ENCODE data around the gene MRPS5. TPM values are rescaled to one million over a fixed set of nuclear protein-coding genes. Genes with fewer than 3 reads are reported as not detected.
"Not testable (repeated sequence)": the region's sequence is repeated elsewhere in the genome, so short reads cannot be mapped to it uniquely, and the experiment has no call there.

Gene MRPS5
- total RNA-seq, 2 experiments from 2014 or later, result 83.8 to 84.8 TPM

DNA sequence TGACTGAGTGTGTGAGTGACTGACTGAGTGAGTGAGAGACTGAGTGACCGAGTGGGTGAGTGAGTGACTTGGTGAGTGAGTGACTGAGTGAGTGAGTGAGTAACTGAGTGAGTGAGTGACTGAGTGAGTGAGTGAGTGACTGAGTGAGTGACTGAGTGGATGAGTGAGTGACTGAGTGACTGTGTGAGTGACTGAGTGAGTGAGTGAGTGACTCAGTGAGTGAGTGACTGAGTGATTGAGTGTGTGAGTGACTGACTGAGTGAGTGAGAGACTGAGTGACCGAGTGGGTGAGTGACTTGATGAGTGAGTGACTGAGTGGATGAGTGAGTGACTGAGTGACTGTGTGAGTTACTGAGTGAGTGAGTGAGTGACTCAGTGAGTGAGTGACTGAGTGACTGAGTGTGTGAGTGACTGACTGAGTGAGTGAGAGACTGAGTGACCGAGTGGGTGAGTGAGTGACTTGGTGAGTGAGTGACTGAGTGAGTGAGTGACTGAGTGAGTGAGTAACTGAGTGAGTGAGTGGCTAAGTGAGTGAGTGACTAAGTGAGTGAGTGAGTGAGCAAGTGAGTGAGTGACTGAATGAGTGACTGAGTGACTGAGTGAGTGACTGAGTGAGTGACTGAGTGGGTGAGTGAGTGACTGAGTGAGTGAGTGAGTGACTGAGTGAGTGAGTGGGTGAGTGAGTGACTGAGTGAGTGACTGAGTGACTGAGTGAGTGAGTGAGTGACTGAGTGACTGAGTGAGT is 83.6 kb downstream of the MRPS5 start:
- Mint-ChIP-seq H3K4me1 (peaks cover 56% of the 10 kb centered on the region), H3K9me3 (peaks cover 21% of the 10 kb centered on the region), H3K36me3 (peaks cover 20% of the 10 kb centered on the region), H3K27ac (peak overlapping the region; percentile 17)
- H3K4me3 Mint-ChIP-seq, H3K27me3 Mint-ChIP-seq, DNase-seq: not testable (repeated sequence)

DNA sequence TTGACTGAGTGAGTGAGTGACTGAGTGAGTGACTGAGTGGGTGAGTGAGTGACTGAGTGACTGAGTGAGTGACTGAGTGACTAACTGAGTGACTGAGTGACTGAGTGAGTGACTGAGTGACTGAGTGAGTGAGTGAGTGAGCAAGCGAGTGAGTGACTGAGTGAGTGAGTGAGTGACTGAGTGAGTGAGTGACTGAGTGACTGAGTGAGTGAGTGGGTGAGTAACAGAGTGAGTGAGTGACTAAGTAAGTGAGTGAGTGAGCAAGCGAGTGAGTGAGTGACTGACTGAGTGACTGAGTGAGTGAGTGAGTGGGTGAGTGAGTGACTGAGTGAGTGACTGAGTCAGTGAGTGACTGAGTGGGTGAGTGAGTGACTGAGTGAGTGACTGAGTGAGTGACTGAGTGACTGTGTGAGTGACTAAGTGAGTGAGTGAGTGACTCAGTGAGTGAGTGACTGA is 84.2 kb downstream of the MRPS5 start:
- H3K27ac Mint-ChIP-seq, result peak overlapping the region; percentile 17
- H3K4me1 Mint-ChIP-seq, result peaks cover 51% of the 10 kb centered on the region
- DNase-seq, result no peak
- H3K4me3 Mint-ChIP-seq, result no peak overlapping the region
- peaks cover 20% of the 10 kb centered on the region for H3K36me3 Mint-ChIP-seq
- no peaks in the 10 kb centered on the region for H3K27me3 Mint-ChIP-seq
- H3K9me3 Mint-ChIP-seq, result peaks cover 21% of the 10 kb centered on the region

DNA sequence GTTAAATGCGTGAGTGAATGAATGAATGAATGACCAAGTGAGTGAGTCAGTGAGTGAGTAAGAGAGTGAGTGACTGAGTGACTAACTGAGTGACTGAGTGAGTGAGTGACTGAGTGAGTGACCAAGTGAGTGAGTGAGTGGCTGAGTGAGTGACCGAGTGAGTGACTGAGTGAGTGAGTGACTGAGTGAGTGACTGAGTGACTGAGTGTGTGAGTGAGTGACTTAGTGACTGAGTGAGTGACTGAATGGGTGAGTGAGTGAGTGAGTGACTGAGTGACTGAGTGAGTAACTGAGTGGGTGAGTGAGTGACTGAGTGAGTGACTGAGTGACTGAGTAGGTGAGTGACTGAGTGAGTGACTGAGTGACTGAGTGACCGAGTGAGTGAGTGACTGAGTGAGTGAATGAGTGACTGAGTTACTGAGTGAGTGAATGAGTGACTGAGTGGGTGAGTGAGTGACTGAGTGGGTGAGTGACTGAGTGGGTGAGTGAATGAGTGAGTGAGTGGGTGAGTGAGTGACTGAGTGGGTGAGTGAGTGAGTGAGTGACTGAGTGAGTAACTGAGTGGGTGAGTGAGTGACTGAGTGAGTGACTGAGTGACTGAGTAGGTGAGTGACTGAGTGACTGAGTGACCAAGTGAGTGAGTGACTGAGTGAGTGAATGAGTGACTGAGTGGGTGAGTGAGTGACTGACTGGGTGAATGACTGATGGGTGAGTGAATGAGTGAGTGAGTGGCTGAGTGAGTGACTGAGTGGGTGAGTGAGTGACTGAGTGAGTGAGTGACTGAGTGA is 84.8 kb downstream of the MRPS5 start:
- Mint-ChIP-seq H3K4me3 (no peak overlapping the region), H3K4me1 (peaks cover 48% of the 10 kb centered on the region), H3K27me3 (no peaks in the 10 kb centered on the region), H3K36me3 (peaks cover 20% of the 10 kb centered on the region), H3K27ac (peak overlapping the region; percentile 17), H3K9me3 (peaks cover 21% of the 10 kb centered on the region)
- DNase-seq, result no peak

Other genes with a start within 250 kb of the MRPS5 start
- 10 to 100 TPM; 50.8 to 52.9 TPM for gene MAL, start 96.1 kb downstream of the MRPS5 start, total RNA-seq
- gene ZNF514, start 38.0 kb upstream of the MRPS5 start, total RNA-seq, result 1 to 10 TPM; 7.1 to 8.6 TPM
- gene ZNF2, start 44.0 kb upstream of the MRPS5 start, total RNA-seq, result 1 to 10 TPM; 2.8 to 2.9 TPM
- gene ZNF892, start 85.7 kb upstream of the MRPS5 start, total RNA-seq, result 1 to 10 TPM; 3.1 to 3.3 TPM
- under 1 TPM in 1 of 2 experiments, not detected in 1; 0.30 TPM for gene PROM2, start 152.6 kb upstream of the MRPS5 start, total RNA-seq
- gene KCNIP3, start 175.5 kb upstream of the MRPS5 start, total RNA-seq, result not detected

Measured in activated naive CD8-positive, alpha-beta T cell treated with anti-CD3 and anti-CD28 coated beads for 36 hours (primary cell).